ENCODE measurements around the gene SELENOO. TPM values are rescaled to one million over a fixed set of nuclear protein-coding genes. Genes with fewer than 3 reads are reported as not detected.

The SELENOO gene
- total RNA-seq, 1 donor from 2014 or later, result 4.7 TPM

GRCh38 chr22:50185375-50186087 lies 15.3 kb upstream of the SELENOO start, which contains the start of gene TRABD:
Gene TRABD (plus strand): TSS chr22:50185913. CDS start chr22:50193061, 7,148 bp downstream.
- H3K9me3 ChIP-seq (ENCODE audit: control insufficient read depth in 3 of 3, low read length in 3 of 3), result no peaks in the 10 kb centered on the region
- H3K27me3 ChIP-seq (ENCODE audit: control insufficient read depth in 3 of 3, insufficient read depth in 3 of 3, low read length in 3 of 3), result peaks cover 0 to under 1% (median 0%) of the 10 kb centered on the region in 3 donors
- H3K27ac ChIP-seq (ENCODE audit: low read depth, low read length), result no peak within 1 kb of the TSS
- H3K4me3 ChIP-seq (ENCODE audit: low read length in 3 of 3), result peak within 1 kb of the TSS; percentile 83 to 91 (median 89)
- H3K36me3 ChIP-seq (ENCODE audit: control insufficient read depth in 3 of 3, insufficient read depth in 3 of 3, low read length in 3 of 3), result no peaks in the 10 kb centered on the region
- peaks cover 25 to 35% (median 34%) of the 10 kb centered on the region in 3 donors for H3K4me1 ChIP-seq (ENCODE audit: control insufficient read depth in 3 of 3, insufficient read depth in 3 of 3, low read length in 3 of 3)
- peak within 1 kb of the TSS; percentile 80 to 86 (median 81) for H3K9ac ChIP-seq (ENCODE audit: low read depth in 1 of 3, low read length in 3 of 3)

- peak overlapping the region; percentile 28 to 70 (median 67) for H3K4me3 ChIP-seq (ENCODE audit: low read length in 3 of 3)
- no peaks in the 10 kb centered on the region for H3K36me3 ChIP-seq (ENCODE audit: control insufficient read depth in 3 of 3, insufficient read depth in 3 of 3, low read length in 3 of 3)
- H3K27me3 ChIP-seq (ENCODE audit: control insufficient read depth in 3 of 3, insufficient read depth in 3 of 3, low read length in 3 of 3), result no peaks in the 10 kb centered on the region
- H3K27ac ChIP-seq (ENCODE audit: low read depth, low read length), result no peak overlapping the region
- H3K9me3 ChIP-seq (ENCODE audit: control insufficient read depth in 3 of 3, low read length in 3 of 3), result no peaks in the 10 kb centered on the region
- peaks cover 32 to 41% (median 41%) of the 10 kb centered on the region in 3 donors for H3K4me1 ChIP-seq (ENCODE audit: control insufficient read depth in 3 of 3, insufficient read depth in 3 of 3, low read length in 3 of 3)
- H3K9ac ChIP-seq (ENCODE audit: low read depth in 1 of 3, low read length in 3 of 3), result peak overlapping the region; percentile 68 to 80 (median 80)
Measured at GRCh38 chr22:50186181-50186714, 14.6 kb upstream of the SELENOO start.

GRCh38 chr22:50186761-50187523 lies 13.9 kb upstream of the SELENOO start:
- no peaks in the 10 kb centered on the region for H3K9me3 ChIP-seq (ENCODE audit: control insufficient read depth in 3 of 3, low read length in 3 of 3)
- H3K36me3 ChIP-seq (ENCODE audit: control insufficient read depth in 3 of 3, insufficient read depth in 3 of 3, low read length in 3 of 3), result no peaks in the 10 kb centered on the region
- H3K27ac ChIP-seq (ENCODE audit: low read depth, low read length), result no peak overlapping the region
- H3K4me3 ChIP-seq (ENCODE audit: low read length in 3 of 3), result peak overlapping the region; percentile 28 to 70 (median 67)
- H3K4me1 ChIP-seq (ENCODE audit: control insufficient read depth in 3 of 3, insufficient read depth in 3 of 3, low read length in 3 of 3), result peaks cover 32 to 44% (median 41%) of the 10 kb centered on the region in 3 donors
- H3K27me3 ChIP-seq (ENCODE audit: control insufficient read depth in 3 of 3, insufficient read depth in 3 of 3, low read length in 3 of 3), result no peaks in the 10 kb centered on the region
- peak overlapping the region; percentile 68 to 80 (median 80) for H3K9ac ChIP-seq (ENCODE audit: low read depth in 1 of 3, low read length in 3 of 3)

- no peak overlapping the region for H3K27ac ChIP-seq (ENCODE audit: low read depth, low read length)
- H3K36me3 ChIP-seq (ENCODE audit: control insufficient read depth in 3 of 3, insufficient read depth in 3 of 3, low read length in 3 of 3), result peaks cover under 1 to 1% (median under 1%) of the 10 kb centered on the region in 3 donors
- no peaks in the 10 kb centered on the region for H3K27me3 ChIP-seq (ENCODE audit: control insufficient read depth in 3 of 3, insufficient read depth in 3 of 3, low read length in 3 of 3)
- peaks cover 32 to 44% (median 41%) of the 10 kb centered on the region in 3 donors for H3K4me1 ChIP-seq (ENCODE audit: control insufficient read depth in 3 of 3, insufficient read depth in 3 of 3, low read length in 3 of 3)
- H3K9me3 ChIP-seq (ENCODE audit: control insufficient read depth in 3 of 3, low read length in 3 of 3), result no peaks in the 10 kb centered on the region
- no peak overlapping the region for H3K4me3 ChIP-seq (ENCODE audit: low read length in 3 of 3)
- no peak overlapping the region for H3K9ac ChIP-seq (ENCODE audit: low read depth in 1 of 3, low read length in 3 of 3)
Measured at GRCh38 chr22:50188356-50188755, 12.5 kb upstream of the SELENOO start.

- Histone ChIP-seq H3K9me3 (ENCODE audit: control insufficient read depth in 3 of 3, low read length in 3 of 3) (no peaks in the 10 kb centered on the region), H3K36me3 (ENCODE audit: control insufficient read depth in 3 of 3, insufficient read depth in 3 of 3, low read length in 3 of 3) (peaks cover 4 to 11% (median 7%) of the 10 kb centered on the region in 3 donors), H3K4me1 (ENCODE audit: control insufficient read depth in 3 of 3, insufficient read depth in 3 of 3, low read length in 3 of 3) (peaks cover 30 to 44% (median 37%) of the 10 kb centered on the region in 3 donors), H3K4me3 (ENCODE audit: low read length in 3 of 3) (no peak overlapping the region), H3K27ac (ENCODE audit: low read depth, low read length) (no peak overlapping the region), H3K9ac (ENCODE audit: low read depth in 1 of 3, low read length in 3 of 3) (peak overlapping the region in 2 of 3 donors; percentile 32 to 50), H3K27me3 (ENCODE audit: control insufficient read depth in 3 of 3, insufficient read depth in 3 of 3, low read length in 3 of 3) (no peaks in the 10 kb centered on the region)
Measured at GRCh38 chr22:50189184-50189848, 11.5 kb upstream of the SELENOO start.

DNA sequence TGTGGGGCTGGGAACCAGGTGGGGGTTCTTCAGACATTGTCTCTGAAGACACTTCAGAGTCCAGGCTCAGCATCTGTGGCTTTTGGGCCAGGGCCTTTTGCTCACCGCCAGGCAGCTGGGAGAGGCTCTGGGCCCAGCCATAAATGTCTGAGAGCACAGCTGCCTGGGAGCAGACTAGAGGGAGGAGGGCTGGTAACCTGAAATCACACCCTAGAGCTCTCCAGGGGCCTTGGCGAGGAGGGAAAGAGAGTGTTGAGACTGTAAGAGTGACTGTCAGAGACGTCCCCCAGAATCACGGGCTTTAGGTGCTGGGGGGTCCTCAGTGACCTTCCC lies 11.0 kb upstream of the SELENOO start:
- peak overlapping the region in 2 of 3 donors; percentile 32 to 50 for H3K9ac ChIP-seq (ENCODE audit: low read depth in 1 of 3, low read length in 3 of 3)
- H3K4me3 ChIP-seq (ENCODE audit: low read length in 3 of 3), result peak overlapping the region; percentile 14 to 54 (median 51)
- peaks cover 8 to 16% (median 12%) of the 10 kb centered on the region in 3 donors for H3K36me3 ChIP-seq (ENCODE audit: control insufficient read depth in 3 of 3, insufficient read depth in 3 of 3, low read length in 3 of 3)
- peaks cover 27 to 44% (median 33%) of the 10 kb centered on the region in 3 donors for H3K4me1 ChIP-seq (ENCODE audit: control insufficient read depth in 3 of 3, insufficient read depth in 3 of 3, low read length in 3 of 3)
- no peaks in the 10 kb centered on the region for H3K27me3 ChIP-seq (ENCODE audit: control insufficient read depth in 3 of 3, insufficient read depth in 3 of 3, low read length in 3 of 3)
- H3K9me3 ChIP-seq (ENCODE audit: control insufficient read depth in 3 of 3, low read length in 3 of 3), result no peaks in the 10 kb centered on the region
- H3K27ac ChIP-seq (ENCODE audit: low read depth, low read length), result peak overlapping the region; percentile 40

DNA sequence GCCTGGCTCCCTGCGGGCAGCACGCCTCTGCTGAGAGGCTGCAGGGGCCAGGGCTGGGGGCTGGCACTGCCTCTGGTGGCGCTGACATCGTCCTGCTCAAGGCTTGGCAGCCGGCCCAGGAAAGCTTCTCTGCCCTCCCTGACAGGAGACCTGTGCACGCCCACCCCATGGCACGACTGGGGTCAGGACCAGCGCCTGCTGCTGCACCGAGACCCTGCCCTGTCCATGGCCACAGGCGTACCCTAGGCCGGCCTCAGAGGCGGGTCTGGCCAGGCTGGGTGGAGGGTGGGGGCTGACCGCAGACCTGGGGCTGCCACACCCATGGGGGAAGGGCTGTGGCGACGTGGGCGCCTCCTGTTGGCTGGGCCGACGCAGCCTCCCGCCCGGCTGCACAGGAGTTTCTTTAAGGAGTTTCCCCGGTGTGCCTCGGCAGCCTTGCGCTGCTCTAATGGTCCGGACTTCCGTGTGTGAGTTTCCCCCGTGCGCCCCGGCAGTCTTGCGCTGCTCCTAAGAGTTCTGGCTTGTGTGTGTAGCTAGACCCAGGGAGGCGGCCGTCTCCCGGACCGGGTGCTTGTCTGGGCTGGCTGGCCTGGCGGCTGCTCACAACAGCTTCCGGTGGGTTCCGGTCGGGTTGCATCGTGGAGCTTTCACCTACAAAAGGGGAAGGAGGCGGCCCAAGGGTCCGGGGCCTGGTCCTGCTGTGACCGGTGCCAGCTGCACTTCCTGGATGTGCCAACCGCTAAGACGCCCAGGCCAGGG lies 10.4 kb upstream of the SELENOO start:
- H3K27ac ChIP-seq (ENCODE audit: low read depth, low read length), result peak overlapping the region; percentile 40
- no peaks in the 10 kb centered on the region for H3K9me3 ChIP-seq (ENCODE audit: control insufficient read depth in 3 of 3, low read length in 3 of 3)
- H3K9ac ChIP-seq (ENCODE audit: low read depth in 1 of 3, low read length in 3 of 3), result peak overlapping the region in 2 of 3 donors; percentile 32 to 50
- H3K4me3 ChIP-seq (ENCODE audit: low read length in 3 of 3), result peak overlapping the region; percentile 14 to 54 (median 51)
- peaks cover 25 to 40% (median 30%) of the 10 kb centered on the region in 3 donors for H3K4me1 ChIP-seq (ENCODE audit: control insufficient read depth in 3 of 3, insufficient read depth in 3 of 3, low read length in 3 of 3)
- no peaks in the 10 kb centered on the region for H3K27me3 ChIP-seq (ENCODE audit: control insufficient read depth in 3 of 3, insufficient read depth in 3 of 3, low read length in 3 of 3)
- H3K36me3 ChIP-seq (ENCODE audit: control insufficient read depth in 3 of 3, insufficient read depth in 3 of 3, low read length in 3 of 3), result peaks cover 8 to 20% (median 15%) of the 10 kb centered on the region in 3 donors

DNA sequence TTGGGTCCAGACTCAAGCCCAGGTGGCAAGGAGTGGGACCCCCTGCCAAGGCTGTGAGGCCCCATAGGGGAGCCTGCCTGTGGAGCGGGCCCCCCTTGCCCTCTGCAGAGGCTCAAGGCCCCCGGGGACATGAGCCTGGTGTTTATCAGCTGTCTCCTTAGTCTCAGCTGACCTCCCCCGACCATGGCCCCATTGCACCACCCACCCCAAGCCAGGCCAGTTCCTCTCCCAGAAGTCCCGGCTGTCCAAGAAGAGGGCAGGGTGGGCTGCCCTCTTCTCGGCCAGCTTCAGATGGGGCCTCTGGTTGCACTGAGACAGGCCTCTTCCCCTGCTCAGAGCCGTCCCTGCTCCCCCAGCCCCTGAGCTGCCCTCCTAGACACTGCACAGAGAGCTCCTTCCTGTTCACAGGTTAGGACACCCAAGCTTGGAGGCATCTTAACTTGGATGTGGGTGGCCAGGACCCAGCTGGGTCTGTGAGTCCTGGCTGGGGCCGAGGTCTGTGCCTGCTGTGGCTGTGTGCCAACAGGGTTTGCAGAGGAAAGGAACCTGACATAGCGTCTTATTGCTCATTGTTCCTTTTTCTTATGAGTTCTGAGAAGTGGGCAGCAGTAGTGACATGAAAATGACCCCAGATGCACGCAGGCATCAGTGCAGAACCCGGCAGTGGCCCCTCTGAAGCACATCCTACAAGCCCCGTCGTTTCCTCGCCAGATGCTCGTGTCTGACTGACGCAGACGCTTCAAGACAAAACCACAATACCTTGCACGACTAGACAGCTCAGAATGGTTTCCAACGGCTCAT lies 9.7 kb upstream of the SELENOO start:
- peak overlapping the region in 2 of 3 donors; percentile 51 to 54 for H3K4me3 ChIP-seq (ENCODE audit: low read length in 3 of 3)
- H3K9ac ChIP-seq (ENCODE audit: low read depth in 1 of 3, low read length in 3 of 3), result peak overlapping the region in 2 of 3 donors; percentile 32 to 50
- no peaks in the 10 kb centered on the region for H3K9me3 ChIP-seq (ENCODE audit: control insufficient read depth in 3 of 3, low read length in 3 of 3)
- H3K27ac ChIP-seq (ENCODE audit: low read depth, low read length), result peak overlapping the region; percentile 40
- H3K36me3 ChIP-seq (ENCODE audit: control insufficient read depth in 3 of 3, insufficient read depth in 3 of 3, low read length in 3 of 3), result peaks cover 8 to 20% (median 15%) of the 10 kb centered on the region in 3 donors
- H3K4me1 ChIP-seq (ENCODE audit: control insufficient read depth in 3 of 3, insufficient read depth in 3 of 3, low read length in 3 of 3), result peaks cover 23 to 38% (median 29%) of the 10 kb centered on the region in 3 donors
- no peaks in the 10 kb centered on the region for H3K27me3 ChIP-seq (ENCODE audit: control insufficient read depth in 3 of 3, insufficient read depth in 3 of 3, low read length in 3 of 3)
